Activated B cell treated with CpG ODN at 0.5 μM for 24 hours (primary cell): ENCODE data around the gene FOXN1. TPM values are rescaled to one million over a fixed set of nuclear protein-coding genes. Genes with fewer than 3 reads are reported as not detected.
A peak's percentile ranks its signal among the peaks of the same experiment; 100 is the strongest.

Experiments used
- ATAC-seq: fragments of 200-7000 bp; cut with Tn5 transposase; one replicate; pipeline ENCODE4 v1.10.0; 2021; ENCODE audit warnings: low read depth, mild to moderate bottlenecking, moderate library complexity
- CTCF ChIA-PET: fragments of 350-600 bp; sonication (Branson Sonifier 250); formaldehyde crosslinking; loops from one replicate; lab custom pipeline; 2021; ENCODE audit warnings: antibody characterized with exemption; lab: Charles Lee
- POLR2A ChIA-PET: fragments of 350-600 bp; sonication (Branson Sonifier 250); formaldehyde crosslinking; loops from one replicate; lab custom pipeline; 2021; ENCODE audit warnings: antibody characterized with exemption; lab: Charles Lee
- DNase-seq: peaks from one replicate; pipeline ENCODE4 v3.0.0; 2022
- H3K27ac Mint-ChIP-seq: one replicate; pipeline ENCODE4 v1.8.0; 2020; ENCODE audit warnings: mixed read lengths
- H3K27me3 Mint-ChIP-seq: one replicate; pipeline ENCODE4 v1.8.0; 2021; ENCODE audit warnings: mixed read lengths
- H3K36me3 Mint-ChIP-seq: one replicate; pipeline ENCODE4 v1.8.0; 2021; ENCODE audit warnings: low read depth, mixed read lengths
- H3K4me1 Mint-ChIP-seq: one replicate; pipeline ENCODE4 v1.8.0; 2021; ENCODE audit warnings: mixed read lengths
- H3K4me3 Mint-ChIP-seq: one replicate; pipeline ENCODE4 v1.8.0; 2020; ENCODE audit warnings: mild to moderate bottlenecking, mixed read lengths
- H3K9me3 Mint-ChIP-seq: one replicate; pipeline ENCODE4 v1.8.0; 2020; ENCODE audit warnings: mixed read lengths
- intact Hi-C: fragments of 100-400 bp; cut with micrococcal nuclease; formaldehyde crosslinking; loops from one replicate; pipeline ENCODE4 v1.15.1; 2024
- total RNA-seq: library from RNA; stranded (reverse); gene quantifications from 2 replicates; pipeline ENCODE4 v1.2.3, GENCODE V29; 2022
- TF ChIP-seq, protein P1 (sequence below): fragments of 200-600 bp; IDR thresholded peaks from one replicate; pipeline ENCODE4 v1.8.0; 2022; ENCODE audit warnings: antibody characterized with exemption, mild to moderate bottlenecking

Gene FOXN1
- total RNA-seq, 1 donor from 2014 or later: not detected

GRCh38 chr17:28577466-28577824 lies 71.3 kb downstream of the FOXN1 start:
- ATAC-seq: no peak
- H3K4me3 Mint-ChIP-seq: peak overlapping the region; percentile 79
- peaks cover 4% of the 10 kb centered on the region for H3K36me3 Mint-ChIP-seq
- intact Hi-C loops: loop anchor here (1.0 to 2.0 kb wide), 3 partner anchors 22 to 67 kb away; partner anchors contain the start of genes BLTP2 and SPAG5
- H3K9me3 Mint-ChIP-seq: no peaks in the 10 kb centered on the region
- H3K4me1 Mint-ChIP-seq: peaks cover 21% of the 10 kb centered on the region
- POLR2A ChIA-PET: interaction anchor here (0.6 to 3.1 kb wide), 8 partner anchors 8 to 294 kb away, joined by 3 to 58 read pairs (median 6); partner anchors contain the start of genes SPAG5 and UNC119
- TF ChIP-seq, protein P1, sequence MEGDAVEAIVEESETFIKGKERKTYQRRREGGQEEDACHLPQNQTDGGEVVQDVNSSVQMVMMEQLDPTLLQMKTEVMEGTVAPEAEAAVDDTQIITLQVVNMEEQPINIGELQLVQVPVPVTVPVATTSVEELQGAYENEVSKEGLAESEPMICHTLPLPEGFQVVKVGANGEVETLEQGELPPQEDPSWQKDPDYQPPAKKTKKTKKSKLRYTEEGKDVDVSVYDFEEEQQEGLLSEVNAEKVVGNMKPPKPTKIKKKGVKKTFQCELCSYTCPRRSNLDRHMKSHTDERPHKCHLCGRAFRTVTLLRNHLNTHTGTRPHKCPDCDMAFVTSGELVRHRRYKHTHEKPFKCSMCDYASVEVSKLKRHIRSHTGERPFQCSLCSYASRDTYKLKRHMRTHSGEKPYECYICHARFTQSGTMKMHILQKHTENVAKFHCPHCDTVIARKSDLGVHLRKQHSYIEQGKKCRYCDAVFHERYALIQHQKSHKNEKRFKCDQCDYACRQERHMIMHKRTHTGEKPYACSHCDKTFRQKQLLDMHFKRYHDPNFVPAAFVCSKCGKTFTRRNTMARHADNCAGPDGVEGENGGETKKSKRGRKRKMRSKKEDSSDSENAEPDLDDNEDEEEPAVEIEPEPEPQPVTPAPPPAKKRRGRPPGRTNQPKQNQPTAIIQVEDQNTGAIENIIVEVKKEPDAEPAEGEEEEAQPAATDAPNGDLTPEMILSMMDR: no peak
- CTCF ChIA-PET: interaction anchor here (0.7 kb wide), 1 partner anchor 30 kb away, joined by 4 read pairs; no protein-coding TSS in a partner anchor
- no peak for DNase-seq
- peak overlapping the region; percentile 92 for H3K27ac Mint-ChIP-seq
- no peaks in the 10 kb centered on the region for H3K27me3 Mint-ChIP-seq

DNA sequence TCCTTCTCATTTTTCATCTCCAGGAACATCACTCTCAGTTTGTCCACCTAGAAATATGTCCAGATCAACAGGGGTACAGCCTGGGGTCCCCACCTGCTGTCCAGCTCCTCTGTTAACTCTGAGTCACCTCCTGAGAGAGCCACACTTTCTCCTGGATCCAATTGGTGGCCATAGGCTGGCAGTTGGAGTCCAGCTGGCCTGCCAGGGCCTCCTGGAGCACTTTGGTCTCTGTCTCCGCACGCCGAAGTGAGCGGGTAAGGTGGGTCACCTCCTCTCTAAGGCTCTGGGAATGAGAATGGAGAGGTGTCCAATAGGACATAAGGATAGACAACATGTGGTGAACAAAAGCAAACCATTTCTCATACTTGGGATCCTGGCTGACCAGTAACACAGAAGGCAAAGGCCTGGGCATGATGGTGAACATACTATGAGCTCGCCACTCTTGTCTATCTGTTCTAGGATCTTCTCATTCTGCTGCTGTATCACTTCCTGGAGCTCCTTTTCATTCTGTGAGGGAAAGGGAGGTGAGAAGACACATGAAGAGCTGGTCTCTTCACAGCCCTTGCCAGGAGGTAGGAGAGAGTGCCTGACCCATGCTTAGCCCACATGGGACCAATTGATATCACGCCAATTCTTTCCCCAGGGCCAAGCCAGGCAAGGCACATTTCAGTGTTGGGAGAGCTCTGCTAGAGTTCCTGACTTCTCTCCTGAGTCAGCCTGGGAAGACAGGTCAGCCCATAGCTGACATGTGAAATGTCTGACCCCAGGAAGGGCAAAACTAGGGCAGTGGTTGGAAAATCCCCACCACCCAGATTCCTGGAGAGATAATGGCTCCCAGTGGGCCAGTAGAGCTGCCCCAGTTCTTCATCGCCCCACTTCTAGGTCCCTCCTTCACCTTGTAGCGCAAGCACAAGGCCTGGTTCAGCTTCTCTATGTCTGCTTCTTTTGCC lies 72.4 kb downstream of the FOXN1 start:
- Mint-ChIP-seq H3K4me1 (peaks cover 17% of the 10 kb centered on the region), H3K27ac (no peak overlapping the region), H3K4me3 (no peak overlapping the region), H3K27me3 (no peaks in the 10 kb centered on the region), H3K36me3 (peaks cover 4% of the 10 kb centered on the region), H3K9me3 (no peaks in the 10 kb centered on the region)
- CTCF ChIA-PET: no interaction called here
- intact Hi-C loops: no loop called here
- DNase-seq (no peak), ATAC-seq (no peak)
- POLR2A ChIA-PET: interaction anchor here (1.7 to 3.1 kb wide), 2 partner anchors 20 to 29 kb away, joined by 6 to 58 read pairs; partner anchors contain the start of gene SPAG5
- TF ChIP-seq, protein P1: no peak

GRCh38 chr17:28579526-28579925 lies 73.4 kb downstream of the FOXN1 start:
- H3K27ac Mint-ChIP-seq: no peak overlapping the region
- no peak overlapping the region for H3K4me3 Mint-ChIP-seq
- POLR2A ChIA-PET: interaction anchor here (1.7 kb wide), 1 partner anchor 19 kb away, joined by 6 read pairs; the partner anchor contains the start of gene SPAG5
- CTCF ChIA-PET: no interaction called here
- no peaks in the 10 kb centered on the region for H3K27me3 Mint-ChIP-seq
- no peak for ATAC-seq
- H3K4me1 Mint-ChIP-seq: peaks cover 17% of the 10 kb centered on the region
- no peaks in the 10 kb centered on the region for H3K36me3 Mint-ChIP-seq
- H3K9me3 Mint-ChIP-seq: no peaks in the 10 kb centered on the region
- TF ChIP-seq, protein P1: no peak
- intact Hi-C loops: no loop called here
- no peak for DNase-seq

DNA sequence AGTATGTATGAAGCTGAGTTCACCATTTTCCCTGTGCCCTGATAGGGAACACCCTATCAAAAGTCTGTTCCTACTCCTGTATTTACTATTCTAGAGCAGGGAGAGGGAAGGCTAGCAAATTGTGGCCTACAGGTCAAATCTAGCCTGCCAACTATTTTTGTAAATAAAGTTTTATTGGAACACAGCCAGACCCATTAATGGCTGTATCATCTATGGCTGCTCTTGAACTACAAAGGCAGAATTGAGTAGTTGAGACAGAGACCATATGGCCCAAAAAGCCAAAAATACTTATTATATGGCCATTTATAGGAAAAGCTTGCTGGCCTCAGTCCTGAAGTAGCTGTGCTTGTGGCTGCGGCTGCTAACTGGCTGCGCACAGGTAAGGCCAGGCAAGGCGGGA lies 74.8 kb downstream of the FOXN1 start:
- Mint-ChIP-seq H3K4me1 (peaks cover 16% of the 10 kb centered on the region), H3K27ac (no peak overlapping the region), H3K36me3 (peaks cover 7% of the 10 kb centered on the region), H3K9me3 (no peaks in the 10 kb centered on the region), H3K4me3 (no peak overlapping the region), H3K27me3 (no peaks in the 10 kb centered on the region)
- ATAC-seq (no peak), DNase-seq (no peak)
- intact Hi-C loops: no loop called here
- ChIA-PET POLR2A (no interaction called here), CTCF (no interaction called here)
- TF ChIP-seq, protein P1: no peak

DNA sequence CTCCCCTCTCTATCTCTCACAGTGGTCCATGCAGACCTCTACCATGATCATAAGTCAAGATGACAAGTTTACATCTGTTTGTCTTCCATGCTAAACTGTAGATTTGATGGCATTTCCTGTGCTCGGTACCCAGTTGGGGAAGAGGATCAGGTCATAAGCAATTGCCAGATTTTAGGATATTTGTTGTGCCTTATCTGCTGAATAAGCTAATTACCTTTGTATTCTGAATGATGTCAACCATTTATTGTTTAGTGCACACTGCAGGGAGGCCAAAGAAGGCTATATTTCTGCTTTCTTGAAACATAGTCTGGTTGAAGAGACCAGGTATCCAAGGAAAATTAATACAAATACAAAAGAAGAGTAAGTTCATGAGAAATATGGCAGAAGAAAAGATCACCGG lies 76.4 kb downstream of the FOXN1 start:
- intact Hi-C loops: no loop called here
- no peaks in the 10 kb centered on the region for H3K9me3 Mint-ChIP-seq
- H3K27me3 Mint-ChIP-seq: no peaks in the 10 kb centered on the region
- no peak overlapping the region for H3K4me3 Mint-ChIP-seq
- DNase-seq (no peak), ATAC-seq (no peak)
- ChIA-PET POLR2A (no interaction called here), CTCF (no interaction called here)
- H3K4me1 Mint-ChIP-seq: peaks cover under 1% of the 10 kb centered on the region
- peaks cover 7% of the 10 kb centered on the region for H3K36me3 Mint-ChIP-seq
- H3K27ac Mint-ChIP-seq: no peak overlapping the region
- TF ChIP-seq, protein P1: no peak
